Activated naive CD4-positive, alpha-beta T cell treated with Interleukin-2 at 50 U/mL for 16 hours (primary cell): ENCODE data around the gene SAMD14.

Experiments used
- DNase-seq: peaks from one replicate; pipeline ENCODE4 v3.0.0-alpha.2; 2020

The SAMD14 gene

DNA sequence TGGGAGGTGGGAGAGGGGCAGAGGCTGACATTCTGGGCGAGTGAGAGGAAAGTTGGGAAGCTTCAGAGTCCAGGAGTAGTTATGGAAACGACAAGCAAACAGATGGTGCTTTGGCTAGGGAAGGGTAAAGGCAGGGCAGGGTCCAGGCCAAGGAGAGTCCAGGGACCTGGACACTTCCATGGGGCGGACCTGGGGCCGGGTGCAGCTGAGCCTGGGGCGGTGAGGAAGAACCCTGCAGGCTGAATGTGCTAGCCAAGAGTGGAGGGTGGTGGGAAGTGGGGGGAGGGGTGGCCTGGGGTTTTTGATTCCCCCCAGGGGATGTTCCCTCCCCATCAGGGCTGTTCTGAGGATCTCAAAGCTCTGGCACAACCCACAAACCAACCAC, 17.9 kb upstream of the SAMD14 start:
- DNase-seq: no peak

DNA sequence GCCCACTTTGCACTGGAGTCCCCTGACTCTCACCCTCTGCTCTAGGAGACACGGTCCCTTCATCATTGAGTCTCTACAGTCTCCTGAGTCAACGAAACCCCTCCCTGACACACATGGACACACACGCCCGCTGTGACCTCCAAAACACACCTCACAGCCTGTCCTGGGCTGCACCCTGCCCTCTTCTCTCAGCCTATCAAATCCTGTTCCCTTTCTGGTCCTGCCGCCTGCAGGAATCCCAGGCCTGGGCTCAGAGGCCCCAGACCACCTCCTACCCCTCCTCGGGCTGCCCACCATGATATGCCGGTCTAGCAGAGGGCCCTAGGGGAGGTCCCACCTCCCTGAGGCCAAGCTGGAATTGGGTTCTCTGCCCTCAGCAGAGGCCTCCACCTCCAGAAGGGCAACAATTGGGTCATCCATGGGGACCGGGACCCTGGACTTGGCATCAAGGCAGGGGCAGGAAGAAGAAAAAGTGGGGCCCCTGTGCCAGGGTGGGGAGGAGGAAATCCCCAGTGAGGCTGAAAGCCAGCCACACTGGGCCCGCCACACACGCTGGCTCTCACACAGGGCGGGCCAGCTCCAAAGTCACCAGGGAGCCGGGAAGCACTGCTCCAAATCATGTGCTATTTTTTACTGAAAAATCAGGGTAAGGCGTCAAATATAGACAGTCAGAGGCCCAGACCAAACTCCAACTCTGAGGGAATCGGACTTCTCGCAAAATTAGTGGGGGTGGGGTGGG, 17.1 kb upstream of the SAMD14 start:
- no peak for DNase-seq

- no peak for DNase-seq
Observed at GRCh38 chr17:50146230-50146926, 16.4 kb upstream of the SAMD14 start.

GRCh38 chr17:50145532-50146229, 15.7 kb upstream of the SAMD14 start:
- DNase-seq: no peak

- no peak for DNase-seq
Observed at GRCh38 chr17:50144845-50145531, 15.0 kb upstream of the SAMD14 start.

DNA sequence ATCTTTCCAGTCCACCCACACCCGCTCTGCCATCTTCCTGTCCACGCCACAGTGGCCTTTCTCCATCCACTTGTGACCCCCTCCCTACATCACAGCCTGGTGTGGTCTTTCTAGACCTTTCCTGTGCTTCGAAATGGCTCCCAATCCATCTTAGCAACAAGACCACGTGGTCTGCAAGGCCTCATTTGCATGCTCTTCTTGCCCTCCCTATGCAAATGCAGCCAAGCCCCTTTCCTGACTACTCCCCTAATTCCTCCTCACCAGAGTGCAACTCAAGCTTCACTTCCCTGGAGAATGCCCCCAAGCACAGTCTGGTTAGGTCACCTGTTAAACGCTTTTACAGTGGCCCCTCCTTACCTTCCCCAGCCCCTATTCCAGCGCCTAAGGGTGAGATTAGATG, 14.4 kb upstream of the SAMD14 start:
- DNase-seq: no peak

- no peak for DNase-seq
Observed at GRCh38 chr17:50143461-50144176, 13.7 kb upstream of the SAMD14 start.

DNA sequence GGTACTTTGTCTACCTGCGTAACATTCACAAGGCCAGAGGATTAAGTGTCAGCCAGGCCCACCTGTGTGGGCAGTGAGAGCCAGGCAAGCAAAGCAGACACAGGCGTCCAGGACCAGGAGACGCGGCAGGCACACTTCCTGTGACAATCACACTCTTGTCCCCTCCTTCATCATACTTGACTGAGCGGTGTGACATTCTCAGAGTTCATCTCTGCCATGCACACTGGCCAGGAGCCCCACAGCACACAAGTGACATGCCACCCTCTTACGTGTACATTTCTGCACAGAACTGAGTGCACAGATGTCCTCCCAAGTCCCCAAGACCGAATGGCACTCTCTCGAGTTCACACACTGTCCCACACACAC, 11.8 kb upstream of the SAMD14 start:
- no peak for DNase-seq

DNA sequence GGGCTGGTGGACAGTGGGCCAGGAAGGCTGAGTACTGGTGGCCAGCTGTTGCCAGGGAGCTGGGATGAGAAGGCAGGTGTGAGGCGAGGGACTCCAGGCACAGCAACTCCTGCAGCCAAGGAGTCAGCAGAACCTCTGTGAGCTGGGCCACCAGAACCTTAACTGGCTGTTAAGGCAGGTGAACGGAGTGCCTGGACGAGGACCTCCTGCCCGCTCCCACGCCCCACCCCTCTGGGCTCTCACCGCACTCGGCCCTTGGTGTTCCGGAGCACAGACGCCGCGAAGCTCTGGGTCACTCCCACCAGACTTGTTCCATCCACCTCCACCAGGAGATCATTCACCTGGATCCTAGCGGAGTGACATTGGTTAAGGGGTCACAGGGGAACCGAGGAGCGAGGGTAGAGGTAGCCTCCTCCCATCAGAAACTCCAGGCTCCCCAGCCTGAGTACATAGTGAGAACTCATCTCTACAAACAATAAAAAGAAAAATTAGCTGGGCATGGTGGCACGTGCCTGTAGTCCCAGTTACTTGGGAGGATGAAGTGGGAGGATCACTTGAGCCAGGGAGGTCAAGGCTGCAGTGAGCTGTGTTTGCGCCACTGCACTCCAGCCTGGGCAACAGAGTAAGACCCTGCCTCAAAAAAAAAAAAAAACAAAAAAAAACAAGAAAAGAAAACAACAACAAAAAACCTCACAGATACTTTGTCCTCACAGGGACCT, 11.2 kb upstream of the SAMD14 start:
- DNase-seq: no peak

DNA sequence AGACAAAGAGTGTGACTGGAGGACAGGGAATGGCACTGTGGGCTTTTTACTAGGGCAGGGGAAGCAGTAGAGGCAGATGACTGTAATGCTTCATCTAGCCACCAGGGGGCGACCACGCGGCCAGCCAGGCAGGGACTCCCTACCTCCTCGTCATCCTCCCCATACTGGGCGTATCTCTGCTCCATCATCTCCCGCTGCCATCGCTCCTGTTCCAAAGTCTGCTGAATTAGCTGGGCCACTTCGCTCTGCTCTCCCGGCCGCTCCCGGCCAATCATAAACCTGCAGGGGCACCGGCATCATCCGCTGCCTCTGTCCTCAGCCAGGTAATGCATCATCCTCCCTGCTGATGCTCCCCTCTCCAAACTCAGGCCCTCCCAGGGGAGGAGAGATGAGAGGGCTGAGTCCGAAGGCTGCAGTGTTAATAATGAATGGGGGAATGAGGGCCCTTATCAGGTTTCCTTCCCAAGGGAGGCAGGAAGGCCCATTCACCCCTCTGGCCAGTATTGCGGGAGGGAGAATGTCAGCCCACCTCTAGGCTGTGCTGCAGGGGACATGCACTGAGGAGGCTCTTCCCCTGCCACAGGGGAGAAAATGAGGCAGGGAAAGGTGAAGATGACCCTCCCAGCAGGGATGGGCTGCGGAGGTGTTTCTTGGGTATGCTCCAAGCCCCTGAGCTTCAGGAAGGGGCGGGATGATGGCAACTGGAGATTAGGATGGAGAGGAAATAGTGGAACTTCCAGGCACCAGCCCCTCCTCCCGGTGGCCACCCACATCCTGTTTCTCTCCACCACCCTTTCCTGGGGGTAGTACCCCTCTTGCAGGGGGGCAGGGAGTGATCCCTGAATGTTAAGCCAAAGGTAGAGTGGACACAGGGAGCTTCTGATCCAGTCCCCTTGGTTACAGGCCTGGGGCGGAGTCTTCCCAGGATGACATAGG, 10.3 kb upstream of the SAMD14 start:
- peak; percentile 84 for DNase-seq

GRCh38 chr17:50139185-50139783, 9.3 kb upstream of the SAMD14 start:
- DNase-seq: no peak

GRCh38 chr17:50137042-50137441, 7.1 kb upstream of the SAMD14 start:
- no peak for DNase-seq

GRCh38 chr17:50136096-50136687, 6.2 kb upstream of the SAMD14 start:
- DNase-seq: no peak

DNA sequence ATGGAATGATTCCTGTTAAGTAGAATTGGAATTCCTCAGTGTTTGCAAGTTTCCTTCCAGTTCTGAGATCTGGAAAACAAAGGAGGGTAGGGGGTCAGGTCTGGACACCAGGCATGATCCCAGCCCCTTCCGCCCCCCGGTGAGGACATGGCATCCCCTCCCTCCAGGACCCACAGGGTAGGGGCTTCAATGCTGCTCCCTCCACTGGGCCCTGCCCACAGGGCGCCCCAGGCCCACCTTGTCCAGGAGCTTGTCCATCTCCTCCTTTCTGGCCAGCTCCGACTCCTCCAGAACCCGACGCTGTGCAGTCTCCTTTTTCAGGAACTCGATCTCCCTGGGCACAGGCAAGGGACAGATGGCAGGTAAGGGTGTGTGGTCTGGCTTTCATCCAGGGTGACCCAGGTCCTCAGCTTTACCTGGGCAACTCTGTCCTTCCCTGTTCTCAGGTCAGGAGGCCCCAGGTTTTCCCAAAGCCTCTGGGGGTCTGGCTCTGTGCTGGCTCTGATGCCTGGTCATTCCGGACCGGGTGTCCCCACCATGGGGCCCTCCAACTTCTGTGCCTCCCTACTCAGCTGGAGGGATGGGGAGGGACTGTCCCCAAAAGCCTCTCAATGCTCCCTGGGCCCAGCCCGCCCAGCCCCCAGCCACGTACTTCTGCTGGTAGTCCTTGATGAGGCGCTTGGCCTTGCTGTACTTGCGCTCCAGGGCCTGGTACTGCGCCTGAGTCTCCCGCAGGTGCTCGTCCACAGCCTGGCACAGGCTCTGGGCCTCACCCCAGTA, 5.5 kb upstream of the SAMD14 start:
- no peak for DNase-seq

DNA sequence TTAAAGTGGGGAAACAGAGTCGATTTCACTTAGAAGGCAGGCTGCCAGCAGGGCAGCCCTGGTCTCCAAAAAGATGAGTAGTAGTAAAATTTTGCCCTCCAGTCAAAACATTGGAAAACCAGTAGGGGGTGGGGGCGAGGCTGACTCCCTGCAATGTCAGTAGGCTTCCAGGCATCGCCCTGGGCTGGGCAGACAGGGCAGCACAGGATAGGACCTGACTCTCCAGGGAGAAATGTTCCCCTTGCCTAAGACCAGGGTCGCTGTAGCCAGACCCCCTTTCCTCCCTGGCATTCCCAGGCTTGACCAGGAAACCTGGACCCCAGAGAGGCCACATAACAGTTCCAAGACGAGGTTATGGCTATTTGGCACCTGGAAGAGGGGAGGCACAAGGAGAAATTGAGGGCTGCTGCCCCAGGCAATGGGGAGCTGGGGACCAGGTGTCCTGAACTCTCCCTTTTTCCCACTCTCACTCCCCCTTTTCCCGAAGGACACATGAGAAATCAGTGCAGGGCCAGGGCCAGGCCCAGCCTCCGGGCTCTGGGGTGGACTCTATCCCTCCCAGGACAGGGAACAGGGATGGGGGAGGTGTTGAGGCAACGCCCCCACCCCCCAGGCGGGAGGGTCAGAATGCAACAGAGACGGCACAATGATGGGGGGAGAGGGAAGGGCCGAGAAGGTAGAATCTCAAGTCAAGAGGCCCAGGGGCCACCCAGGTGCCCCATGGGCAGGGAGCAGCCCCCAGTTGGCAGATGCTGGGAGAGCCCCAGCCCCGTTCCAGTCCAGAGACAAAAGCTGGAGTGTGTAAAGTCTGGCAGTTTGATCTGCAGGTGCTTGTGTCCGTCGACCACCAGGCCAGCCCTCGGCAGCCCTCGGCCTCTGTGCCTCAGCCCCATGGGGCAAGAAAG, 4.5 kb upstream of the SAMD14 start:
- DNase-seq: no peak

DNA sequence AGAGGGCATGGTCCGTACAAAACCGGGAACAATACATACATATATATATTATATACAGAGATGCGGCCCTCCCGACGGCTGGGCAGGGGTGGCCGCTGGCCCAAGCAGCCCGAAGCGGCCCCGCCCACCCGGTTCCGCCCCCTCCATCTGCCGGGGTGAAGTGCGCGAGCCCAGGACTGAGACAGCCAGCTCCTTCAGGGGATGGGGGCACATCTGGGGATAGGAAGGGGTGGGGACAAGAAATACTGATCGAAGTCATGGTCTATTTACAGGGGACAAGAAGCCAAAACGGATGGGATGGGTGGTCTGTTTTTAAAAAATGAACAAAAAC, 3.8 kb upstream of the SAMD14 start:
- DNase-seq: no peak

- DNase-seq: no peak
Observed at GRCh38 chr17:50133028-50133768, 3.2 kb upstream of the SAMD14 start.
